Left hindlimb (tissue), 1 donor: Measurements from ENCODE around the gene MECR.
"Not testable (repeated sequence)": the region's sequence is repeated elsewhere in the genome, so short reads cannot be mapped to it uniquely, and the experiment has no call there.

Experiments used
- DNase-seq: peaks from one replicate; pipeline ENCODE4 v3.0.0-alpha.2; 2018

The MECR gene

DNA sequence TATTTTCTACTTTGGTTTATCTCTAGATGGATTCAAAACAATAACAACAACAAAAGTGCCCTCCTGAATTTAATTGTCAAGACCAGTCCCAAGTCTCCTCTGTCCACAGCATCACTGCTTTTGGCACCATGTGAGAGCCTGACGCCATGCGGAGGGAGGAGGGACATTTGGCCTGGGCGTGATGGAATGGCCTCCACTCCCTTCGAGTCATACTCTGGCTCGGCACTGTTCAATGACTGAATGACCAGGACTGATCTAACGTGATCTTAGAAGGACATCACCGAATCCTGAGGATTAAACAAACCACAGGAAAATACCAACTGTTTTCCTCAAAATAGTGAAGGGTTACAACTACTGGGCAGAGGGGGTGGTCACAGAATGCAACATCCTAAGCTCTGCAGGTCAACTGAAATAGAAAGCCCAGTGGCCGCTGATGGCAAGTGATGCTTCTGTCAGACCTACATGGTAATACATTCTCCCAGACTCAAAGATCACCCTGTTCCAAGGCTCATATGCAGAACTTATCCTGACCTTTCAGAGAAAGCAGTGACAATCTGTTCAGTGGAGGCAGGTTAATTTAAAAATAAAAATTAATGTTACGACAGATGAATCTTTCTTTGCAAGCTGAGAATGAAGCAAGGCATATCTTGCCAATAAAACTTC is 68.1 kb downstream of the MECR start:
- no peak for DNase-seq

DNA sequence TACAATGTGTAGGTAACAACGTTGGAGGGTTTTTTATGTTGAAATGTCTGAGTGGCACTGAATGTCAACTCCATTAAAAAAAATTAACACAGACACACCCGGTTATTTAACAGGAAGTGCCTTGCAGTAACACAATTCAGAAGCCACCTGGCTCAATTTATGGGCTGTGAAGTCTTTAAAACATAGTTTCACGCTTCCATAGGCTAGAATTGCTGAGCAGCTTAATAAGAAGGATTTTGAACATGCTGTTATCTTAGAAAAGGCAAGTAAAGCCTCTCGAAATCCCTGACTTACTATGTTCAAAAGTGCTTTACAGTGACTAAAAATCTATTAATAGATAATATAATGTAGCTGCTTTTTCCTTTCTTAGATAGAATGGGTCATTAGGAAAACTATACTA is 68.7 kb downstream of the MECR start:
- DNase-seq, result no peak

DNA sequence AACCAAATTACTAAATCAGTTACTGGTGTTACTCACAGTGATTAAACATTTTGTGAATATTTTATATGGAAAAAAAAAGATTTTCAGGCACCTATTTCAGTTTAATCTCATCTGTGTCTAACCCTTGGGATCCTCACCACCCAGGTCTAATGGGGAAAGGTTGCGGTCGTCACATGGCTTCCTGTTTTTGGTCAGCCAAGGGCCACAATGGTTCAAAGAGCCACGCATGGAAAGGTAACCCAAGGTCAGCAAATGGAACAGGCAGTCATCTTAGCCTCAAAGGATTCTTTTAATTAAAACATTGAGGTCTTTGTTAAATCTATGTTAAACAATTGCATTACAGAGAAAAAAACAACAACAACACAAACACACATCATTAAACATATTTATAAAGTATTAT is 71.0 kb downstream of the MECR start:
- DNase-seq, result no peak

GRCh38 chr1:29157269-29157601 is 73.5 kb downstream of the MECR start:
- DNase-seq, result no peak

- DNase-seq, result no peak
These were observed 74.0 kb downstream of the MECR start for GRCh38 chr1:29156543-29157268.

- DNase-seq, result no peak
These were observed 78.5 kb downstream of the MECR start for GRCh38 chr1:29152046-29152805.

- not testable (repeated sequence) for DNase-seq
These were observed 80.4 kb downstream of the MECR start for GRCh38 chr1:29150346-29150745.

DNA sequence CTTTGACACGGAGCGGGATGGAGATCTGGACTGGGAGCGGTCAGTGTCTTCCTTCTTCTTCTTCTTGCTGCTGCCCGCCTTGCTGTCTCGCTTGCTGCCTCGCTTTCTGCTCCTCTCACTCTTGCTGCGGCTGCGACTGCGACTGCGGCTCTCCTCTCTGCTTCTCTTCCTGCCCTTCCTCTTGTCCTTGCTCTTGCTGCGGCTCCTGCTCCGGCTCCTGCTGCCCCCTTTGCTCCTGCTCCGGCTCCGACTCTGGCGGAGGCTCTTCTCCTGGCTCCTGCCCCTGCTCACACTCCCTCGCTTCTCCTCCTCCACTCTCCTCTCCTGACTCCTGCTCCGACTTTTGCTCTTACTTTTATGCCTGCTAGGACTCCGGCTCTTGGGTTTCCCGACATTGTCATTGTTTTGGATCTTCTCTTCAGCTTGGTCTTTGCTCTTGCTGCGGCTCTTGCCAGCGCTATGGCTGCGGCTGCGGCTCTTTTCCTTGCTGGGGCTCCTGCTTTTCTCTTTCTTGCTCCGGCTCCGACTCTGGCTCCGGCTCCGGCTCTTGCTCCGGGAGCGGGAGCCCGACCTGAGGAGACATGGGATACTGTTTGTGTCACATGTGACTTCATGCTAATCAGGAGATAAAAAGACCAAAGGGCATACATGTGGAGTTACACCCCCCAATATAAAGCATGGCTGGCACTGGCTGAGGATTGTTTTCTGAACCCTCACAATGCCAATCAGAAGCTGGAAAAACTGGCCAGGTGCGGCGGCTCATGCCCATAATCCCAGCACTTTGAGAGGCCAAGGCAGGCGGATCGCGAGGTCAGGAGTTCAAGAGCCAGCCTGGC is 81.9 kb downstream of the MECR start:
- no peak for DNase-seq

DNA sequence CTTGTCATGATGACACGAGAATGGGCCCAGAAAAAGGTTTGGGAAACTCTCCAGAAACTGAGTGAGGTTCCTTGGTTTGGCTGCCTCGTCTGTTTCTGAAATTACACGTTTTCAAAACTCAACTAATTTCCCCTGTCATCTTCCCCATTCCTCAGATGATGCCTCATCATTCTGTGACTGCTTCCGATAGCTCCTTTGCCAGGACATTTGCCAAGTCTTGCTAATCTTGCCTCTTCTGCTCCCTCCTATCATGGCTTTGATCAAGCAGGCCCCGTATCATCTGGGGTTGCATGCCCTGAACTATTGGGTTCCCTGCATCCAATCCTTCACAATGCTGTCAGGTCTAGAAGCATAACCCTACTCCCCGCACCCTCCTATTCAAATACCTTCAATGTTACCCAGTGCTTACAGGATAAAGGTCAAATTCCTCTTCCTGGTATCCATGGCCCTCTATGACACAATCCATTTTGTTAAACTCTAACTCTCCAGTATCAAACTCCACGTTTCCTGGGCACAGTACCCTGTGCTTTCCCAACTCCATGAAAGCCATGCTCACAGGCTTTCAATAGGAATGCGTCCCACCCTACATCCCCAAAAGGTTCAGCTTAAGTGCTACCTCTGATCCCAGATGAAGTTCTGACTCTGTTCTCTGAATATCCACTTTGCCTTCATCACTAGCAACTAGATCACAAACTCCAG is 84.8 kb downstream of the MECR start:
- no peak for DNase-seq

DNA sequence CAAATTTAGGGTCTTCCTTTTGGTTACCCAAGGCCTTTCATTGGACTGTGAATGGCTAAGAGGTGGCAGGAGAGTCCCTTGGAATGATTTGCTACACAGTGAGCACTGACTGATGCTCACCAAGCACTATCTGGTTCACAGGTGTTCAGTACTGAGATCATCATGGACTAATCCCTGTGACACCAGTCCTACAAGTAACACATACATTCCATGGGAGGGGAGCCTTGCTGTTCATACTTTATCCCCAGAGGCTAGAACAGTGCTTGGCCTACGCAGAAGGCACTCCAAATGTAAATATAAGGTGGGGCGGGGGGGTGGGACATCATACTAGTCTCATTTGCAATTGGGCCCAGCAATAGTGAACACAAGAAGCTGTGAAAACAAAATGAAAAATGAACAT is 86.6 kb downstream of the MECR start:
- DNase-seq, result no peak

DNA sequence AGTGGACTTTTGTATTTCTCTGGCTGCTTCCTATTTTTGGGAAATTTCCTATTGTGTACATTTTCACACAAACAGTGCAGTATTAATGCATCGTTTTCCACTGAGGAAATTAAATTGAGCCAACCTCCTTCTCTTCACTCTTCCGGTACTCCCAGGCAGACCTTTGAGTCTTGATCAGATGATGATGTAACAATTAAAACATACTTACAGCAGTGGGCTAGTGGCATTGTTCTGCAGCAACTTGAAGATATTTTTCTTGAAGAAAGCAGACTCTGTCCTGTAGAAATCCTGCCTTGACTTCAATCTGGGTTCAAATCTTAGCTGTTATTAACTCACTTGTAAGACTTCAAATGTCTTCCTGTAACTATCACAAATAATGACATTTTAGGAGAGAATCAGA is 88.0 kb downstream of the MECR start:
- DNase-seq, result no peak
